Left lung (tissue), 10 donors: ENCODE results near the gene ERCC2. TPM values are rescaled to one million over a fixed set of nuclear protein-coding genes. Genes with fewer than 3 reads are reported as not detected.

Source experiments
- ATAC-seq: fragments of 200-7000 bp; cut with Tn5 transposase; one replicate; pipeline ENCODE4 v1.9.1; 2020; ENCODE audit warnings: moderate library complexity
- DNase-seq, 4 donors: peaks; one replicate each; pipeline ENCODE4 v3.0.0-alpha.2; 2013 to 2020
- H3K27ac ChIP-seq, 2 donors: fragments of 200-600 bp; sonication (generic) in 1 of 2; one replicate each; pipeline versions ENCODE4 v1.5.0 to v1.8.0; 2020 to 2021
- H3K27me3 ChIP-seq, 2 donors: fragments of 200-600 bp; sonication (generic) in 1 of 2; one replicate each; pipeline versions ENCODE4 v1.5.0 to v1.8.0; 2020 to 2021
- H3K36me3 ChIP-seq, 2 donors: fragments of 200-600 bp; sonication (generic) in 1 of 2; one replicate each; pipeline versions ENCODE4 v1.5.0 to v1.8.0; 2020 to 2021
- H3K4me1 ChIP-seq, 2 donors: fragments of 200-600 bp; one replicate each; pipeline ENCODE4 v1.8.0; 2021
- H3K4me3 ChIP-seq, 2 donors: fragments of 200-600 bp; sonication (generic) in 1 of 2; one replicate each; pipeline versions ENCODE4 v1.5.0 to v1.8.0; 2020 to 2021; ENCODE audit warnings: mild to moderate bottlenecking in 1 of 2
- H3K9me3 ChIP-seq, 2 donors: fragments of 200-600 bp; sonication (generic) in 1 of 2; one replicate each; pipeline versions ENCODE4 v1.5.0 to v1.8.0; 2020 to 2021
- CTCF ChIP-seq, 2 donors: fragments of 200-600 bp; sonication (generic) in 1 of 2; IDR thresholded peaks; one replicate each; pipeline versions ENCODE4 v1.5.0 to v1.8.0; 2021; ENCODE audit warnings: antibody characterized with exemption in 2 of 2
- intact Hi-C, 2 donors: fragments of 100-400 bp; cut with DNase I; formaldehyde crosslinking; loops; one replicate each; pipeline versions ENCODE4 v1.11.2 to v1.14.2; 2022
- polyA plus RNA-seq, 6 donors: library from polyadenylated mRNA; unstranded; fragments of 120-200 nt; gene quantifications; one replicate each; pipeline ENCODE4 v1.2.1, GENCODE V29; 2013; ENCODE audit not compliant: insufficient read length in 6 of 6
- total RNA-seq, 2 donors: library from RNA; stranded (reverse); fragmentation: NEBNext Ultra II Directional; extraction: Animal tissue kit (Norgen Biotek cat#: 25700); gene quantifications; one replicate each; pipeline ENCODE4 v1.2.1, GENCODE V29; 2021
- donor health status: DM: no; HTN: yes; CAD: no.
- donor health status: DM: no; HTN: no; CAD: no.

Gene ERCC2
- total and polyA plus RNA-seq, 8 donors, result 21.2 to 36.7 (median 31.3) TPM

DNA sequence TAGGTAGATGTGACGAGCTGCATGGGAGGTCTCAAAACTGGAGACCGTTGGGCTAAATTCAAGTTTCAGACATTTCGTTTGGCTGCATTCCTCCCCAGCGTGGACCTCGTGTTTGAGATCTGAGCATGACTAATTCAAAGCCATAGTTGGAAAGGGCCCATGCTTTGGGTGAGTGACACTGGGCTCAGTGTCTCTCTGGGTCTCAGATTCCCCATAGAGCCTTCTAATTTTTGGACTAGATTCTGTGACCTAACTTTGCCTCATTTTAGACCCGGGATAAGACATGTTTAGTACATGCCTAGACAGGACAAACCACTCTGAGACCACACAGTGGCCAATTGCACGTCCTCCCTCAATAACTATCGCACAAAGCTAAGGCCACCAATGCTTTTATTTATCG lies 64.3 kb downstream of the ERCC2 start:
- Histone ChIP-seq H3K4me3 (no peak overlapping the region), H3K27ac (no peak overlapping the region), H3K36me3 (peaks cover 0 to 12% of the 10 kb centered on the region in 2 donors), H3K27me3 (peaks cover 0 to 6% of the 10 kb centered on the region in 2 donors), H3K9me3 (no peaks in the 10 kb centered on the region), H3K4me1 (no peaks in the 10 kb centered on the region)
- intact Hi-C loops, result no loop called here
- no peak for TF ChIP-seq CTCF (IDR thresholded peaks at IDR 0.05)
- no peak for ATAC-seq
- DNase-seq, result no peak

GRCh38 chr19:45305421-45305820 lies 65.0 kb downstream of the ERCC2 start:
- TF ChIP-seq CTCF (IDR thresholded peaks at IDR 0.05), result no peak
- H3K27ac ChIP-seq, result no peak overlapping the region
- no peak overlapping the region for H3K4me3 ChIP-seq
- no peaks in the 10 kb centered on the region for H3K4me1 ChIP-seq
- peaks cover 0 to 4% of the 10 kb centered on the region in 2 donors for H3K27me3 ChIP-seq
- ATAC-seq, result no peak
- intact Hi-C loops, result no loop called here
- no peak for DNase-seq
- no peaks in the 10 kb centered on the region for H3K9me3 ChIP-seq
- peaks cover 0 to 19% of the 10 kb centered on the region in 2 donors for H3K36me3 ChIP-seq

DNA sequence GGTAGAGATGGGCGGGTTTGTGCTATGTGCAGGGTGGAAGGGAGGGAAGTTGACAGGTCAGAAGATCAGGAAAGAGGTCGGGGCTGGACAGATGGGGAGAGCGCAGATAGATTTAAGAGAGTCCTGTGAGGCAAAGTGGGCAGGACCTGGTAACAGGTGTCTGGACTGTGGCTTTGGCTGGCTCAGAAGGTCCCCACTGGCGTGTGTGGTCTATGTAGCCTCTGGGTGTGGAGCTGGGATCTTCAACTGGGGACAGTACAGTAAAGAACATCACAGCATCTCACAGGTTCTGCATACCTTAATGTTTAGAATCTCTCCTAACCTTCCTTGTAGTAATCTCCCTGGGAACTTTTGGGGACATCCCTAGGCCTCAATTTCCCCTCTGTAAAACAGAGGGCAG lies 65.4 kb downstream of the ERCC2 start:
- Histone ChIP-seq H3K36me3 (peaks cover 0 to 23% of the 10 kb centered on the region in 2 donors), H3K9me3 (no peaks in the 10 kb centered on the region), H3K27me3 (peaks cover 0 to 4% of the 10 kb centered on the region in 2 donors), H3K4me1 (no peaks in the 10 kb centered on the region), H3K27ac (no peak overlapping the region), H3K4me3 (no peak overlapping the region)
- intact Hi-C loops, result no loop called here
- DNase-seq (no peak), ATAC-seq (no peak)
- TF ChIP-seq CTCF (IDR thresholded peaks at IDR 0.05), result no peak

DNA sequence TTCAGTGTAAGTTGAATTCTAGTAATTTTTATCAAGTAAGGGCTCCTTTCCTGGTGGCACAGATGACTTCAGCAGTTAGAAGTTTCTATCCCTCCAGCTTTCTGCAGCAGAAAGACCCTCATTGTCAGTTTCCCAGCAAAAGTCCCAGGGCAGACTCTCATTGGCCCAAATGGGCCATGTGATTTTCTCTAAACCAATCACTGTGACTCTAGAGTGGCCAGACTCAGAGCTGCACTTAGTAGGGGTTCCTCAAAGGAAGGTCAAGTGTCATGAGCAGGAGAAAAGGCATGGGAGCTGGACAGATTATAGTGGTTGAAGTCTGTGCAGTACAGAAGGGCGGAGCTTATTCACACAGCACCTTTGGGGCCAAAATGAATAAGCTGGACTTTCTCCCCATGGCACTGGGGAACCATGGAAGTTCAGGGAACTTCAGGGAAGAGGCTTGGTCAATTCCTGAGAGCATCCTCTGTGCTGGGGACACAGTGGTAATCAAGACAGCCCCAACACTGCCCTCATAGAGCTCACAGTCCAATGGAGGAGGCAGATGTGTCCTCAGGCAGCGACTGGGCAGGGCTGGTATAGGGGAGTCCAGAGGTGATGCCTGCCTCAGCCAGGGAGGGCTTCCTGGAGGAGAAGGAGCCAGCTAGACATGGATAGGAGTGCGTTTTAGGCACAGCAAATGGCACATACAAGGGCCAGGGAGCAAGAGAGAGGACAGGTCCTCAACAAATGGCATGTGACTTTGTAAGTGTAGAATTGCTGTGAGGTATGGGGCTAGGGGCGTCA lies 66.0 kb downstream of the ERCC2 start:
- ATAC-seq, result no peak
- intact Hi-C loops, result no loop called here

More for the DNA sequence above, 66.0 kb downstream of the ERCC2 start:
- Histone ChIP-seq H3K9me3 (no peaks in the 10 kb centered on the region), H3K36me3 (peaks cover 0 to 29% of the 10 kb centered on the region in 2 donors), H3K27ac (no peak overlapping the region), H3K27me3 (peaks cover 0 to 4% of the 10 kb centered on the region in 2 donors), H3K4me1 (no peaks in the 10 kb centered on the region), H3K4me3 (no peak overlapping the region)
- DNase-seq, result no peak
- TF ChIP-seq CTCF (IDR thresholded peaks at IDR 0.05), result no peak
